Lung (tissue), 10 donors: ENCODE measurements around the gene IFITM10. TPM values are rescaled to one million over a fixed set of nuclear protein-coding genes. Genes with fewer than 3 reads are reported as not detected.
"Not testable (repeated sequence)": the region's sequence is repeated elsewhere in the genome, so short reads cannot be mapped to it uniquely, and the experiment has no call there.

ENCODE experiments used
- ATAC-seq: fragments of 200-7000 bp; cut with Tn5 transposase; one replicate; pipeline ENCODE4 v1.9.1; 2020; ENCODE audit warnings: moderate number of reproducible peaks; ENCODE audit not compliant: insufficient read depth, low FRiP score
- DNase-seq, 3 donors: peaks; one replicate each; pipeline ENCODE4 v3.0.0-alpha.2; 2013 to 2017
- H3K27ac ChIP-seq, 2 donors: one replicate each; pipeline ENCODE4 v1.5.1; 2013; ENCODE audit warnings: mild to moderate bottlenecking in 2 of 2, moderate library complexity in 2 of 2, control low read depth in 1 of 2, inconsistent platforms in 1 of 2, low read depth in 1 of 2, low read length in 1 of 2
- H3K27me3 ChIP-seq, 3 donors: one replicate each; pipeline ENCODE4 v1.5.1; 2013; ENCODE audit warnings: low read length in 2 of 3; ENCODE audit not compliant: control insufficient read depth in 3 of 3, insufficient read depth in 3 of 3
- H3K36me3 ChIP-seq, 4 donors: one replicate each; pipeline ENCODE4 v1.5.1; 2013; ENCODE audit warnings: low read length in 4 of 4, mild to moderate bottlenecking in 1 of 4, moderate library complexity in 1 of 4; ENCODE audit not compliant: control insufficient read depth in 4 of 4, insufficient read depth in 4 of 4
- H3K4me1 ChIP-seq, 5 donors: one replicate each; pipeline ENCODE4 v1.5.1; 2013; ENCODE audit warnings: low read length in 5 of 5, mild to moderate bottlenecking in 2 of 5, moderate library complexity in 1 of 5; ENCODE audit not compliant: control insufficient read depth in 5 of 5, insufficient read depth in 5 of 5
- H3K4me3 ChIP-seq: one replicate; pipeline ENCODE4 v1.5.1; 2013; ENCODE audit warnings: mild to moderate bottlenecking, control low read depth, moderate library complexity
- H3K9ac ChIP-seq, 2 donors: one replicate each; pipeline ENCODE4 v1.5.1; 2013; ENCODE audit warnings: low read length in 2 of 2, control low read depth in 1 of 2; ENCODE audit not compliant: insufficient read depth in 1 of 2
- H3K9me3 ChIP-seq, 4 donors: one replicate each; pipeline ENCODE4 v1.5.1; 2013; ENCODE audit warnings: low read length in 3 of 4, mild to moderate bottlenecking in 1 of 4, moderate library complexity in 1 of 4; ENCODE audit not compliant: control insufficient read depth in 4 of 4, insufficient read depth in 3 of 4
- WGBS, 2 donors: extraction: QIAGEN DNeasy Blood & Tissue Kit; methylation state at CpG; one replicate each; pipeline ENCODE4 v1.1.7; 2013; 5-methylcytosine and 5-hydroxymethylcytosine counted together
- polyA plus RNA-seq, 2 donors: library from polyadenylated mRNA; stranded (reverse); fragments of 200-250 nt; gene quantifications; one replicate each; pipeline ENCODE4 v1.2.1, GENCODE V29; 2013
- total RNA-seq, 2 donors: library from RNA; depleted of rRNA in 1 of 2; stranded (reverse); fragments of >200 nt in 1 of 2; gene quantifications; one replicate each; pipeline ENCODE4 v1.2.1, GENCODE V29; 2014 to 2021
- donor health status: Bipolar disorder and iron deficiency.
- donor health status: healthy.
- donor health status: DM: yes; HTN: yes; CAD: no.

The IFITM10 gene
- total and polyA plus RNA-seq, 4 donors = 0.40 to 18.8 (median 2.7) TPM

DNA sequence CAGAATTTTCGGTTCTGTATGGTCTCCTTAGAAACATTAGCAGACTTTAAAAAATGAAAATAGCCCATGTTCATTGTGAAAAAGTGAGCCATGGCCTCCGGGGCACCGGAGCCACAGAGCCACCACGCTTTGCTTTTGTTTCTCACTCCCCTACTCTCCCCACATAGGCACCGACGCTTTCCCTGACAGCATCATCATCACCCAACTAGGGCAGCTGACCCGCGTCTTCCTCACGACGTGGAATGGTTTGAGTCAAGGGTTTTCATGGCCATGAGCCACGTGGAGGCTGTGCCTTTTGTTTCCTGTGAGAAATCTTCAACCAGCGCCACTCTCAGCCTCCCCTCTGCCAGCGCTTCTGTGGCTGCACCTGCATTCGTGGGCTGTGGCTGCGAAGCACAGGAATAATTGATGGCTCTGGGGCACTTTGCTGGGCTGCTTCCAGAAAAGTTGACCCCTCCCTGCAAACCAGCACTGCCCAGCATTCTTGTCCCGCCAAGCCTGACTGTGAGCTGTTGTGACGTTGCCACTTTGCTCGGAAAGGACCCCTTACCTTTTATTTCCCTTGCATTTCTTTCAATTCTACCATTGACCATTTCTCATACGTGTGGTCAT is 62.0 kb downstream of the IFITM10 start:
- not testable (repeated sequence) for ATAC-seq, H3K36me3 ChIP-seq, H3K4me3 ChIP-seq, H3K9me3 ChIP-seq, DNase-seq, H3K27ac ChIP-seq, H3K27me3 ChIP-seq, H3K9ac ChIP-seq
- peaks cover 0 to 14% (median 0%) of the 10 kb centered on the region in 5 donors for H3K4me1 ChIP-seq
- 57 to 72% methylated on average over 17 to 19 of the region's 19 CpGs for WGBS, 2 donors

DNA sequence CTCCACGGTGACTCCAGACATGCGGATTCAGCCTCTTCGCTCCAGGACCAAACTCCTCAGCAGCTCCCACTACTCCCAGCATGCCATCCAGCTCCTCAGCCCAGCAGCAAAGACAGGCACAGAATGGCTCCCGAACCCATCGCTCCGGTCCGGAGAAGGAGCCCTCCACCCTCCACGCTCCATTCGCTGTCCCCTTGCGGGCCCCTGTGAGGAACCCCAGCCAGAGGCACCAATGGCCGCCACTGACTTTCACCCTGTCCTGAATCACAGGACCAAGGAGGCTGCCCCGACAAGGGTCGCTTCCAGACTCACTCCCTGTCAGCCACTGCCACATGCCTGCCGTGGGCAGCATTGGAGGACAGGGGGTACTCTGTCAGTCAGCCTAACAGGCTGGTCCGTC is 64.2 kb downstream of the IFITM10 start:
- H3K27ac ChIP-seq, H3K9ac ChIP-seq, H3K4me1 ChIP-seq, H3K9me3 ChIP-seq, H3K27me3 ChIP-seq, H3K36me3 ChIP-seq, DNase-seq, H3K4me3 ChIP-seq, ATAC-seq: not testable (repeated sequence)
- WGBS, 2 donors = 80 to 87% methylated on average over 11 to 12 of the region's 15 CpGs

DNA sequence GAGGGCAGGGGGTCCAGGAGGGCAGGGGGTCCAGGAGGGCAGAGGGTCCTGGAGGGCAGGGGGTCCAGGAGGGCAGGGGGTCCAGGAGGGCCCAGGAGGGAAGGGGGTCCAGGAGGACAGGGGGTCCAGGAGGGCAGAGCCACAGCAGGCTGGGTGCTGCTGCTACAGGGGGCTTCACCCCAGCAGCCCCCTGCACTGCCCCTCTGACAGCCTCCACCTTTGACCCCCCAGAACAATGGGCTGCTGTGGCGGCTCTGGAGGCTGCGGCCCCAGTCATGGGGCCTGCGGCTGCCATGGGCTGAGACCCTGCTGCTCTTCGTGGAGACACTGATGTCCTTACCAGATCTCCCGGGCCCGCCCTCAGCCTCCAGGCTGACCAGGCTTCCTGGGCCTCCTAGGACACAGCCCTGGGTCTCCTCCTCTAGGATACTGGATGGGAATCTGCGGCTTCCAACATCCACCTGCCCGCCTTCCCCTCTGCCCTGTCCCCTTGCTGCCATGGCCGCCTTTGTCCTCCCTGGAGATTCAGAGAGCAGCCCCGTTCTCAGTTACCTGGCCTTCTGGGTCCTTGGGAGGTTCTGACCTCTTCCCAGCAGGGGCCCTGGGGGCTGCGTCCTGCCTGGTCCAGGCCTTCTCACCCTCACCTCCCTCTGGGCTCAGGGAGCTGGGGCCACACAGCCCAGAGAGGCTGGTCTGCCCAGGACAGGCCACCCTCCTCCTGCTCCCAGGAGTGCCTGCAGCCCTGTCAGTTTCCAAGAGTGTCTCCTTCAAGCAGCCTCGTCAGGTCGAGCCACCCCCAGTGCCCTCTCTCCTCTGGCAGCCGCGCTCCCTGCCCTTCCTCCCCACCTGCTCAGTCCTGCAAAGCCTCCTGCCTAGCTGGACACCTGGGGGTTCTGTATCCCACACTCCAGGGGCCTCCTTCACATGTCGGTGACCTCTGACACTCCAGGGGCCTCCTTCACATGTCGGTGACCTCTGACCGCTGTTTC is 65.2 kb downstream of the IFITM10 start:
- not testable (repeated sequence) for H3K4me3 ChIP-seq, H3K27me3 ChIP-seq, H3K4me1 ChIP-seq, H3K36me3 ChIP-seq, H3K9ac ChIP-seq, DNase-seq, H3K27ac ChIP-seq, ATAC-seq, H3K9me3 ChIP-seq
- 86 to 91% methylated on average over 13 to 14 of the region's 18 CpGs for WGBS, 2 donors

DNA sequence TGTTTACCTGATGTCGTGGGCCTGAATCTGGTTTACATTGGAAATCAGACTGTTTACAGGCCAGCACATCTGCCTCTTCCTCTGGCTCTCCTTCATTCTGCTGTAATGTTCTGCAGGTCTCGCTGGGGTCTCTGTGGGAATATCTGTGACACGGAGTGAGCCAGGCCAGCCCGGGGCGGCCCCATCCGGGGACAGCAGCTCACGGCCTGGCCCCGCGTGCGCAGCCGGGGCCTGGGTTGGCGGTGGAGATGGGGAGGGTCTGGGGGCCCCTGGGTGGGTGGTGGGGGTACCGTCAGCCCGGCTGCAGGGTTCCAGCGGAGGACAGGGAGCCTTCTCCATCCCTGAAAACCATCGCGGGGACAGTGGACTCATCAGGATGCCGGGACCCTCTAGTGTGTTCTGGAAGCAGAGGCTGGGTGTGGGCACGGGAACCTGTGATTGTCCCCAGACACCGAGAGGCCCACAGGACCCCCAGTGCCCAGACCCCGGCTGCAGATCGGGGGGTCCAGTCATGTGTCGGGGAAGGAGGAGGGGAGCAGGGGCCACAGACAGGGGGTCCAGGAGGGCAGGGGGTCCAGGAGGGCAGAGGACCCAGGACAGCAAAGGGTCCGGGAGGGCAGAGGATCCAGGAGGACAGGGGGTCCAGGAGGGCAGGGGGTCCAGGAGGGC is 66.4 kb downstream of the IFITM10 start:
- not testable (repeated sequence) for H3K27me3 ChIP-seq, H3K4me1 ChIP-seq, H3K4me3 ChIP-seq, DNase-seq, H3K27ac ChIP-seq, H3K9ac ChIP-seq, H3K36me3 ChIP-seq, ATAC-seq, H3K9me3 ChIP-seq
- 87 to 88% methylated on average over 12 to 15 of the region's 24 CpGs for WGBS, 2 donors

DNA sequence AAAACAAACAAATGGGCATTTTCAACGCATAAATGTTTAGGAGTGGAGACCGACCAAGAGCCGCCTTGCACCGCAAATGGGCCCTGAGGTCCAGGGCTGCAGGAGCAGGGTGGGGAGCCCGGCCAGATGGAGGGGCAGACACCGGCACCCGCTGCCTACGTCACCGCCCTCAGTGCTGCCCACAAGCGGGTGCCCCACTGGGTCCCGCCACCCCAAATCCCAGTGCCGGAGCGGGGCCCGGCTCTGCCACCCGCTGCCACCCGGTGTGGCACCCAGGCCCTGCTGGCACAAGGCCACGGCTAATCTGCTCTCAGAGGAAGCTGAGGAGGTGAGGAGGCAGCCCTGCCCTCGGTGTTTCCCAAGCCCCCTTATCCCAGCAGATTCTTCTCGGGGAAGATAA is 67.2 kb downstream of the IFITM10 start:
- DNase-seq = not testable (repeated sequence)

More for the DNA sequence above, 67.2 kb downstream of the IFITM10 start:
- not testable (repeated sequence) for H3K27ac ChIP-seq, H3K9ac ChIP-seq, H3K4me3 ChIP-seq, ATAC-seq, H3K36me3 ChIP-seq, H3K4me1 ChIP-seq, H3K27me3 ChIP-seq, H3K9me3 ChIP-seq
- 79 to 84% methylated on average over 19 of the region's 19 CpGs for WGBS, 2 donors

Other genes with a start within 250 kb of the IFITM10 start
- gene DUSP8, start 178.3 kb downstream of the IFITM10 start, total RNA-seq = 10 to 100 TPM in 1 of 2 donors, 1 to 10 TPM in 1; 2.0 to 17.0 TPM
- 1 to 10 TPM; 3.5 to 9.1 TPM for gene DUSP8, start 178.3 kb downstream of the IFITM10 start, polyA plus RNA-seq
- gene KRTAP5-1, start 165.3 kb downstream of the IFITM10 start, total RNA-seq = not detected
- gene KRTAP5-1, start 165.3 kb downstream of the IFITM10 start, polyA plus RNA-seq = not detected
- gene KRTAP5-2, start 152.3 kb downstream of the IFITM10 start, total RNA-seq = not detected
- gene KRTAP5-2, start 152.3 kb downstream of the IFITM10 start, polyA plus RNA-seq = under 1 TPM in 1 of 2 donors, not detected in 1; 0.12 TPM
- gene KRTAP5-3, start 142.1 kb downstream of the IFITM10 start, total RNA-seq = not detected
- gene KRTAP5-3, start 142.1 kb downstream of the IFITM10 start, polyA plus RNA-seq = not detected
- not detected for gene KRTAP5-4, start 128.5 kb downstream of the IFITM10 start, total RNA-seq
- gene KRTAP5-4, start 128.5 kb downstream of the IFITM10 start, polyA plus RNA-seq = not detected
- not detected for gene KRTAP5-5, start 120.8 kb downstream of the IFITM10 start, total RNA-seq
- gene KRTAP5-5, start 120.8 kb downstream of the IFITM10 start, polyA plus RNA-seq = not detected
- not detected for gene KRTAP5-6, start 53.4 kb downstream of the IFITM10 start, total RNA-seq
- gene KRTAP5-6, start 53.4 kb downstream of the IFITM10 start, polyA plus RNA-seq = not detected
- 1,000 to 10,000 TPM in 1 of 2 donors, 100 to 1,000 TPM in 1; 388 to 2,158 TPM for gene CTSD, start 13.3 kb upstream of the IFITM10 start, total RNA-seq
- 1,000 to 10,000 TPM; 1,739 to 2,177 TPM for gene CTSD, start 13.3 kb upstream of the IFITM10 start, polyA plus RNA-seq
- 10 to 100 TPM in 1 of 2 donors, 1 to 10 TPM in 1; 2.7 to 40.6 TPM for gene SYT8, start 84.4 kb upstream of the IFITM10 start, total RNA-seq
- 10 to 100 TPM; 15.0 to 18.9 TPM for gene SYT8, start 84.4 kb upstream of the IFITM10 start, polyA plus RNA-seq
- 10 to 100 TPM in 1 of 2 donors, 1 to 10 TPM in 1; 3.1 to 14.3 TPM for gene TNNI2, start 88.4 kb upstream of the IFITM10 start, total RNA-seq
- 10 to 100 TPM; 10.1 to 35.8 TPM for gene TNNI2, start 88.4 kb upstream of the IFITM10 start, polyA plus RNA-seq
- 10 to 100 TPM; 44.9 to 72.1 TPM for gene LSP1, start 102.5 kb upstream of the IFITM10 start, total RNA-seq
- 100 to 1,000 TPM in 1 of 2 donors, 10 to 100 TPM in 1; 95.7 to 121 TPM for gene LSP1, start 102.5 kb upstream of the IFITM10 start, polyA plus RNA-seq
- not detected for gene PRR33, start 141.3 kb upstream of the IFITM10 start, total RNA-seq
- under 1 TPM; 0.08 to 0.13 TPM for gene PRR33, start 141.3 kb upstream of the IFITM10 start, polyA plus RNA-seq
- 1 to 10 TPM; 7.1 to 8.0 TPM for gene TNNT3, start 169.1 kb upstream of the IFITM10 start, total RNA-seq
- 1 to 10 TPM; 1.6 to 3.0 TPM for gene TNNT3, start 169.1 kb upstream of the IFITM10 start, polyA plus RNA-seq
- gene MRPL23, start 196.7 kb upstream of the IFITM10 start, total RNA-seq = 10 to 100 TPM; 34.8 to 64.5 TPM
- 100 to 1,000 TPM; 149 to 250 TPM for gene MRPL23, start 196.7 kb upstream of the IFITM10 start, polyA plus RNA-seq
- gene H19, start 247.2 kb upstream of the IFITM10 start, total RNA-seq = 1,000 to 10,000 TPM in 1 of 2 donors, 10 to 100 TPM in 1; 49.1 to 1,932 TPM
- gene H19, start 247.2 kb upstream of the IFITM10 start, polyA plus RNA-seq = 100 to 1,000 TPM in 1 of 2 donors, 10 to 100 TPM in 1; 56.6 to 305 TPM